Measurements from ENCODE around the gene RSRC1. TPM values are rescaled to one million over a fixed set of nuclear protein-coding genes. Genes with fewer than 3 reads are reported as not detected.

RSRC1 gene
- total and polyA plus RNA-seq, 2 of the 8 experiments (the other 6 are each of a cell fraction or from before 2014, with no cell fraction given): 2.0 to 27.9 TPM

DNA sequence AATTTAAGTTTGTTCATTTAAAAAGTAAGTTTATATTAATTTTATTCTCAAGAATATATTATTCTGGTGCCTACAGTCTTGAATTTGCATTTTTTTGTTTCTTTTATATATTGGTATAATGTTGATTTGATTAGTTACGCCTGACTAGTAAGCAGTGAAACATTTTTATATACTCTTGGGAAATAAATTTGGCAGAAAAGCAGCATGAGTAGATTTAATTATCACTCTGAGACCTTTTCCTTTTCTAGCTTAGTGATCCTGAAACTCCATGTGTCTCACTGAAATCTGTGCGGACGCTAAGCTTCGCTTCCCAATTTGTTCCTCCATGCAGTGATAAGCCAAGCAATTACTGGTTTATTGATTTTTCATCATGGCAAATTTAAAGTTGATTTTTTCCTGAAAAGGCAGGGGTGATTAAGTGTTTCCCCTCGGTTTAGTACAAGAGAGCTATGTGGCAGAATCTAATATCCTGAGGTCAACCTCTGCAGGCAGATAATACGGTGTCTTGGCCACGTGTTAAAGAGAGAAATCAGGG lies 373.9 kb downstream of the RSRC1 start:
- no peak overlapping the region for H3K4me3 ChIP-seq (ENCODE audit: extremely low read depth in 1 of 4, insufficient read depth in 2 of 4, low read depth in 3 of 4, low read length in 4 of 4)
- H3K4me2 ChIP-seq (ENCODE audit: insufficient read depth in 1 of 2, low read depth in 2 of 2, low read length in 2 of 2): no peak overlapping the region
- 87% methylated on average over 7 of the region's 7 CpGs; no CpG with 5 or more reads in 1 of the 2 experiments for WGBS, 2 experiments (ENCODE audit: extremely low coverage in 1 of 2, insufficient coverage in 1 of 2, insufficient read length in 1 of 2, insufficient replicate concordance in 2 of 2, low coverage in 1 of 2, low lambda C conversion rate in 2 of 2, missing lambda C conversion rate in 1 of 2)
- no peak overlapping the region for H4K5ac ChIP-seq (ENCODE audit: insufficient read length, low read depth, low read length)
- no peaks in the 10 kb centered on the region for H3K4me1 ChIP-seq (replicated peaks in 1 of 4; ENCODE audit: control insufficient read depth in 3 of 4, insufficient read depth in 4 of 4, low read length in 3 of 4)
- no peak overlapping the region for H3K23ac ChIP-seq (ENCODE audit: insufficient read length)
- DNase-seq (ENCODE audit: low read depth in 1 of 2, low spot score in 2 of 2): no peak
- ChIA-PET POLR2A (ENCODE audit: partially characterized antibody) (no interaction called here), CTCF (ENCODE audit: partially characterized antibody) (no interaction called here)
- no peak overlapping the region for H3K56ac ChIP-seq (replicated peaks; ENCODE audit: insufficient read length, low read depth, low read length)
- no peaks in the 10 kb centered on the region for H3K27me3 ChIP-seq (replicated peaks in 1 of 4; ENCODE audit: control insufficient read depth in 3 of 4, extremely low read depth in 1 of 4, insufficient read depth in 3 of 4, low read length in 3 of 4)
- no peaks in the 10 kb centered on the region for H3K23me2 ChIP-seq (ENCODE audit: low read depth, low read length)
- H2AK5ac ChIP-seq (ENCODE audit: low read depth, low read length): no peak overlapping the region
- no peak overlapping the region for H4K91ac ChIP-seq (replicated peaks; ENCODE audit: insufficient read length, low read length)
- H4K20me1 ChIP-seq (replicated peaks in 1 of 2; ENCODE audit: control insufficient read depth in 1 of 2, insufficient read depth in 2 of 2, low read length in 2 of 2): no peaks in the 10 kb centered on the region
- no peaks in the 10 kb centered on the region for H3K79me1 ChIP-seq (ENCODE audit: low read depth, low read length)
- no peak overlapping the region for H2BK12ac ChIP-seq (ENCODE audit: low read depth, low read length)
- no peaks in the 10 kb centered on the region for H3K36me3 ChIP-seq (ENCODE audit: control insufficient read depth in 2 of 4, insufficient read depth in 4 of 4, low read length in 3 of 4)
- no peaks in the 10 kb centered on the region for H3K9me3 ChIP-seq (ENCODE audit: insufficient read depth in 2 of 2, low read depth in 1 of 2, low read length in 1 of 2)
- no peak overlapping the region for H2BK15ac ChIP-seq (ENCODE audit: low read length)
- H2BK120ac ChIP-seq (replicated peaks; ENCODE audit: low read depth, low read length): no peak overlapping the region
- H3K4ac ChIP-seq (replicated peaks; ENCODE audit: insufficient read length, low read depth, low read length): no peak overlapping the region
- no peak overlapping the region for H2BK20ac ChIP-seq (ENCODE audit: low read length)
- no peak for FAIRE-seq
- H4K8ac ChIP-seq (ENCODE audit: extremely low read depth, insufficient read depth, low read length): no peak overlapping the region
- H3K9ac ChIP-seq (replicated peaks in 1 of 4; ENCODE audit: extremely low read depth in 1 of 4, low read depth in 3 of 4, low read length in 3 of 4): no peak overlapping the region
- H3K14ac ChIP-seq (ENCODE audit: insufficient read length): no peak overlapping the region
- no peaks in the 10 kb centered on the region for H3K79me2 ChIP-seq (ENCODE audit: control insufficient read depth in 1 of 2, insufficient read depth in 2 of 2, low read length in 2 of 2)
- no peak overlapping the region for H3K27ac ChIP-seq (ENCODE audit: low read depth, low read length)
- no peak overlapping the region for H2BK5ac ChIP-seq (ENCODE audit: low read depth, low read length)
- no peak overlapping the region for H2AFZ ChIP-seq (ENCODE audit: low read length)
- H3K18ac ChIP-seq (ENCODE audit: extremely low read depth, low read length): no peak overlapping the region
- TF ChIP-seq CREB1 (IDR thresholded peaks at IDR 0.05) (no peak), JUND (IDR thresholded peaks at IDR 0.05; ENCODE audit: low read length) (no peak), RFX5 (IDR thresholded peaks at IDR 0.05; ENCODE audit: borderline replicate concordance, low read depth, low read length) (no peak), RBBP5 (IDR thresholded peaks at IDR 0.05; ENCODE audit: borderline replicate concordance, low read depth, low read length) (no peak), CHD1 (IDR thresholded peaks at IDR 0.05; ENCODE audit: low read depth, low read length) (no peak), HDAC2 (IDR thresholded peaks at IDR 0.05; ENCODE audit: borderline replicate concordance in 1 of 2, low read depth in 2 of 2, low read length in 2 of 2) (no peak), SP2 (IDR thresholded peaks at IDR 0.05; ENCODE audit: low read length) (no peak), KDM5A (IDR thresholded peaks at IDR 0.05; ENCODE audit: low read length) (no peak)
- TF ChIP-seq, protein P1, sequence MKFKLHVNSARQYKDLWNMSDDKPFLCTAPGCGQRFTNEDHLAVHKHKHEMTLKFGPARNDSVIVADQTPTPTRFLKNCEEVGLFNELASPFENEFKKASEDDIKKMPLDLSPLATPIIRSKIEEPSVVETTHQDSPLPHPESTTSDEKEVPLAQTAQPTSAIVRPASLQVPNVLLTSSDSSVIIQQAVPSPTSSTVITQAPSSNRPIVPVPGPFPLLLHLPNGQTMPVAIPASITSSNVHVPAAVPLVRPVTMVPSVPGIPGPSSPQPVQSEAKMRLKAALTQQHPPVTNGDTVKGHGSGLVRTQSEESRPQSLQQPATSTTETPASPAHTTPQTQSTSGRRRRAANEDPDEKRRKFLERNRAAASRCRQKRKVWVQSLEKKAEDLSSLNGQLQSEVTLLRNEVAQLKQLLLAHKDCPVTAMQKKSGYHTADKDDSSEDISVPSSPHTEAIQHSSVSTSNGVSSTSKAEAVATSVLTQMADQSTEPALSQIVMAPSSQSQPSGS (IDR thresholded peaks at IDR 0.05; ENCODE audit: low read length): no peak
- TF ChIP-seq, protein P2, sequence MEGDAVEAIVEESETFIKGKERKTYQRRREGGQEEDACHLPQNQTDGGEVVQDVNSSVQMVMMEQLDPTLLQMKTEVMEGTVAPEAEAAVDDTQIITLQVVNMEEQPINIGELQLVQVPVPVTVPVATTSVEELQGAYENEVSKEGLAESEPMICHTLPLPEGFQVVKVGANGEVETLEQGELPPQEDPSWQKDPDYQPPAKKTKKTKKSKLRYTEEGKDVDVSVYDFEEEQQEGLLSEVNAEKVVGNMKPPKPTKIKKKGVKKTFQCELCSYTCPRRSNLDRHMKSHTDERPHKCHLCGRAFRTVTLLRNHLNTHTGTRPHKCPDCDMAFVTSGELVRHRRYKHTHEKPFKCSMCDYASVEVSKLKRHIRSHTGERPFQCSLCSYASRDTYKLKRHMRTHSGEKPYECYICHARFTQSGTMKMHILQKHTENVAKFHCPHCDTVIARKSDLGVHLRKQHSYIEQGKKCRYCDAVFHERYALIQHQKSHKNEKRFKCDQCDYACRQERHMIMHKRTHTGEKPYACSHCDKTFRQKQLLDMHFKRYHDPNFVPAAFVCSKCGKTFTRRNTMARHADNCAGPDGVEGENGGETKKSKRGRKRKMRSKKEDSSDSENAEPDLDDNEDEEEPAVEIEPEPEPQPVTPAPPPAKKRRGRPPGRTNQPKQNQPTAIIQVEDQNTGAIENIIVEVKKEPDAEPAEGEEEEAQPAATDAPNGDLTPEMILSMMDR (IDR thresholded peaks at IDR 0.05; ENCODE audit: control extremely low read depth in 1 of 3, insufficient read depth in 1 of 3, low read depth in 1 of 3, low read length in 3 of 3): no peak

Measured in H1 (cell line).